SIG-M5 treated with dmso at 0.1 percent for 504 hours (cell line): ENCODE results near the gene CXCR3.

Experiments
- DNase-seq: peaks from one replicate; lab custom pipeline; 2025; ENCODE audit not compliant: unreplicated experiment; lab: John Stamatoyannopoulos, UW

CXCR3 gene

GRCh38 chrX:71637253-71637618 is 18.9 kb upstream of the CXCR3 start:
- DNase-seq = no peak

- DNase-seq = no peak
Measured at GRCh38 chrX:71636438-71637252, 18.3 kb upstream of the CXCR3 start.

- DNase-seq = no peak
Measured at GRCh38 chrX:71634366-71634765, 16.1 kb upstream of the CXCR3 start.

- DNase-seq = no peak
Measured at GRCh38 chrX:71632923-71633657, 14.8 kb upstream of the CXCR3 start.

- no peak for DNase-seq
Measured at GRCh38 chrX:71629467-71629866, 11.2 kb upstream of the CXCR3 start.

- no peak for DNase-seq
Measured at GRCh38 chrX:71627588-71628404, 9.5 kb upstream of the CXCR3 start.

- DNase-seq = no peak
Measured at GRCh38 chrX:71626576-71626975, 8.3 kb upstream of the CXCR3 start.

GRCh38 chrX:71625471-71625870 is 7.2 kb upstream of the CXCR3 start:
- DNase-seq = no peak

- DNase-seq = no peak
Measured at GRCh38 chrX:71623714-71624113, 5.4 kb upstream of the CXCR3 start.

- DNase-seq = peak; percentile 23
Measured at GRCh38 chrX:71622576-71623450, 4.5 kb upstream of the CXCR3 start.

- DNase-seq = no peak
Measured at GRCh38 chrX:71622032-71622575, 3.8 kb upstream of the CXCR3 start.

- no peak for DNase-seq
Measured at GRCh38 chrX:71621603-71622002, 3.3 kb upstream of the CXCR3 start.

- no peak for DNase-seq
Measured at GRCh38 chrX:71619986-71620385, 1.7 kb upstream of the CXCR3 start.

GRCh38 chrX:71619193-71619592 is 882 bp upstream of the CXCR3 start:
- DNase-seq = no peak

GRCh38 chrX:71618787-71619186 is 476 bp upstream of the CXCR3 start:
- DNase-seq = no peak

- DNase-seq = no peak
Measured at GRCh38 chrX:71617742-71618141, 569 bp downstream of the CXCR3 start.

GRCh38 chrX:71616672-71617529 is 1.4 kb downstream of the CXCR3 start:
- DNase-seq = no peak

- no peak for DNase-seq
Measured at GRCh38 chrX:71615954-71616353, 2.4 kb downstream of the CXCR3 start.

GRCh38 chrX:71615056-71615455 is 3.3 kb downstream of the CXCR3 start:
- no peak for DNase-seq
